ENCODE data around the gene FSTL4.

The FSTL4 gene

GRCh38 chr5:133612249-133612860 is at the start of gene FSTL4:
FSTL4 (minus strand) TSS chr5:133612541.
- DNase-seq: no peak

GRCh38 chr5:133661389-133661788 is 49.0 kb upstream of the FSTL4 start:
- no peak for DNase-seq

GRCh38 chr5:133658327-133658726 is 46.0 kb upstream of the FSTL4 start:
- DNase-seq: no peak

GRCh38 chr5:133657036-133657435 is 44.7 kb upstream of the FSTL4 start:
- no peak for DNase-seq

GRCh38 chr5:133655966-133656365 is 43.6 kb upstream of the FSTL4 start:
- no peak for DNase-seq

GRCh38 chr5:133653760-133654049 is 41.4 kb upstream of the FSTL4 start:
- no peak for DNase-seq

- no peak for DNase-seq
These were observed 40.8 kb upstream of the FSTL4 start for GRCh38 chr5:133652951-133653759.

GRCh38 chr5:133644000-133644865 is 31.9 kb upstream of the FSTL4 start:
- no peak for DNase-seq

- DNase-seq: no peak
These were observed 31.0 kb upstream of the FSTL4 start for GRCh38 chr5:133643365-133643764.

GRCh38 chr5:133642153-133642722 is 29.9 kb upstream of the FSTL4 start:
- DNase-seq: no peak

- DNase-seq: no peak
These were observed 29.3 kb upstream of the FSTL4 start for GRCh38 chr5:133641683-133642082.

- no peak for DNase-seq
These were observed 27.6 kb upstream of the FSTL4 start for GRCh38 chr5:133639850-133640528.

GRCh38 chr5:133638436-133638835 is 26.1 kb upstream of the FSTL4 start:
- no peak for DNase-seq

GRCh38 chr5:133637206-133637605 is 24.9 kb upstream of the FSTL4 start:
- no peak for DNase-seq

- DNase-seq: no peak
These were observed 22.7 kb upstream of the FSTL4 start for GRCh38 chr5:133635051-133635450.

- no peak for DNase-seq
These were observed 14.8 kb upstream of the FSTL4 start for GRCh38 chr5:133627180-133627579.

GRCh38 chr5:133624316-133624715 is 12.0 kb upstream of the FSTL4 start:
- DNase-seq: no peak

- no peak for DNase-seq
These were observed 5.8 kb upstream of the FSTL4 start for GRCh38 chr5:133618141-133618540.

GRCh38 chr5:133613743-133614142 is 1.4 kb upstream of the FSTL4 start:
- no peak for DNase-seq

- no peak for DNase-seq
These were observed 843 bp upstream of the FSTL4 start for GRCh38 chr5:133613184-133613583.

GRCh38 chr5:133611357-133612248 is 738 bp downstream of the FSTL4 start:
- no peak for DNase-seq

All from amniotic stem cell (primary cell).